Measurements from ENCODE around the gene CLDN5.
"Not testable (repeated sequence)": the region's sequence is repeated elsewhere in the genome, so short reads cannot be mapped to it uniquely, and the experiment has no call there.

Gene CLDN5

DNA sequence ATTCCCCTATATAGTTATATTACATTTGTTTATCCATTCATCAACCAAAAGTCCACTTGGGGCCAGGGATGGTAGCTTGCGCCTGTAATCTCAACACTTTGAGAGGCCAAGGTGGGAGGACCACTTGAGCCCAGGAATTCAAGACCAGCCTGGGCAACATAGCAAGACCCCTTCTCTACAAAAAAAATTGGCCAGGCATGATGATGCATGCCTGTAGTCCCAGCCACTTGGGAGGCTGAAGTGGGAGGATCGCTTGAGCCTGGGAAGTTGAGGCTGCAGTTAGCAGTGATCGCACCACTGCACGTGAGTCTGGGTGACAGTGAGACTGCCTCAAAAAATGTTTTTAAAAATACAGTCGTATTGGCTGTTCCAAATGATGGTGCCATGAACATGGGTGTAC lies 24.2 kb upstream of the CLDN5 start:
- DNase-seq (ENCODE audit: low spot score), result not testable (repeated sequence)

DNA sequence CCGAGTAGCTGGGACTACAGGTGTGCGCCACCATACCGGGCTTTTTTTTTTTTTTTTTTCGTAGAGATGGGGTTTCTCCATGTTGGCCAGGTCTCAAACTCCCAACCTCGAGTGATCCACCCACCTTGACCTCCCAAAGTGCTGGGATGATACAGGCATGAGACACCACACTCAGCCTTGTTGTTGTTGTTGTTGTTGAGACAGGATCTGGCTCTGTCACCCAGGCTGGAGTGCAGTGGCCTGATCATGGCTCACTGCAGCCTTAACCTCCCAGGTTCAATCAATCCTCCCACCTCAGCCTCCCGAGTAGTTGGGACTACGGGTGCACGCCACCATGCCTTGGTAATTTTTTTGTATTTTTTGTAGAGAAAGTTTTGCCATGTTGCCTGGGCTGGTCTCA lies 23.4 kb upstream of the CLDN5 start:
- DNase-seq (ENCODE audit: low spot score), result no peak

DNA sequence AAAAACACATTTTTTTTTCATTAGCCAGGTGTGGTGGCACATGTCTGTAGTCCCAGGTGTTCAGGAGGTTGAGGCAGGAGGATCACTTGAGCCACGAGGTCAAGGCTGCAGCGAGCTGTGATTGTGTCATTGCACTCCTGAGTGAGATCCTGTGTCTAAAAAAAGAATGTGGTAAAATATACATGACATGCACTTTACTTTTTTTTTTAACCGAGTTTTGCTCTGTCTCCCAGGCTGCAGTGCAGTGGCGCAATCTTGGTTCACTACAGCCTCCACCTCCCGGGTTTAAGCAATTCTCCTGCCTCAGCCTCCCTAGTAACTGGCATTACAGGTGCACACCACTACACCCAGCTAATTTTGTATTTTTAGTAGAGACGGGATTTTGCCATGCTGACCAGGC lies 22.5 kb upstream of the CLDN5 start:
- no peak for DNase-seq (ENCODE audit: low spot score)

DNA sequence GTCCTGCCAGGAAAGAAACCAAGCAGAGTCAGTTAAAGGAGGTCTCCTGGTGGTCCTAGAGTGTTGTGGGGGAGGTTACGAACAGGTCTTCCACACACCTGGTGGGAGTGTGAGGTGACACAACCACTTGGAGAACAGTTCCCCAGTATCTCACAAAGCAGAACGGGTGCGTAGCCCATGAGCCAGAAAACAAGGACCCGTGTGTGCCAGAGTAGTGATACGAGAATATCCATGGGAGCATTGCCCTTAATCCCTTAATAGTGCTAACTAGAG lies 21.7 kb upstream of the CLDN5 start:
- no peak for DNase-seq (ENCODE audit: low spot score)

DNA sequence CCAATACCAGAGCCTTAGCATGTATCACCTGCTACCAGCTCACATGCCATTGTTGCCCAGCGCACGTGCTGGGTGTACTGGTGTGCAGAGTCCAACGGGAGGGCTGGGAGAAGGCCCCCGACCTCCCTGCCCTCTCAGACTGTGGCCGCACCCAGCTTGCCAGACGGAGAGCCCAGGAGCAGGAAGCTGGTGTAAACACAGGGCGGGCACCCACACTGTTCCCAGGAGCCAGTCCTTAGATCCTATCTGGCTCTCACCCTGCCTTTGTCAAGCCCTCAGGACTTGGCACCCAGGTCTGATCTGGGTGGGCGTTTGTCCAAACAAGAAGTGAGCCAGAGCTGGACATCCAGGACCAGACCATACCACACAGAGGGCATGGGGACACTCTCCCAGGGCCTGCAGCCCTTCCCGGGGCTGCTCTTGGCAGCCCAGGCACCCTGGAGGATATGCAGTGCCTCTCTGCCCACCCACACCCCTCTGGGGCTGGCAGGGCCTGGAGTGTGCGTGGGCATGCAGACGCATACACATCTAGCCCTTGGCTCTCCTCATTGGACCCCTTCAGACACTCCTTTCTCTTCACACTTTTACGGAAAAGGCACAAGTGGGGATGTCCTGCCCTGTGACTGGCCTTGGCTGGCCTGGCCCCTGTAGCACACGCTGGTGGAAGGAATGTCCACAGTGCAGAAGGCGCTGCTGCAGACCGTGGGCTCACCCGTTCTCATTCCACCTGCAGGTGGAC lies 19.9 kb upstream of the CLDN5 start:
- no peak for DNase-seq (ENCODE audit: low spot score)

DNA sequence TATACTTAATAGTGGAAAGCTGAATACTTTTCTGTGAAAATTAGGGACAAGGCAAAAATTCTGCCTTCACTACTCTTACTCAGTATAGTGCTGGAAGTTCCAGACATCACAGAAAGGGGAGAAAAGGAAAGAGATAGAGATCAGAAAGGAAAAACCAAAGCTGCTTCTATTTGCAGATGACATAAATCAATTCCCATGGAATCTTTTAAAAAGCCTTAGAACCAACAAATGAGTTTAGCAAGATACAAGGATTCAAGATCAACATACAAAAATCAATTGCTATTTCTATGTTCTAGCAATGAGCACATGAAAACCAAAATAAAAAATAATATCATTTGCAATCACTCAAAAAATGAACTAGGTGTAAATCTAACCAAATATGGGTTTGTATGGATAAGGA lies 16.2 kb upstream of the CLDN5 start:
- no peak for DNase-seq (ENCODE audit: low spot score)

DNA sequence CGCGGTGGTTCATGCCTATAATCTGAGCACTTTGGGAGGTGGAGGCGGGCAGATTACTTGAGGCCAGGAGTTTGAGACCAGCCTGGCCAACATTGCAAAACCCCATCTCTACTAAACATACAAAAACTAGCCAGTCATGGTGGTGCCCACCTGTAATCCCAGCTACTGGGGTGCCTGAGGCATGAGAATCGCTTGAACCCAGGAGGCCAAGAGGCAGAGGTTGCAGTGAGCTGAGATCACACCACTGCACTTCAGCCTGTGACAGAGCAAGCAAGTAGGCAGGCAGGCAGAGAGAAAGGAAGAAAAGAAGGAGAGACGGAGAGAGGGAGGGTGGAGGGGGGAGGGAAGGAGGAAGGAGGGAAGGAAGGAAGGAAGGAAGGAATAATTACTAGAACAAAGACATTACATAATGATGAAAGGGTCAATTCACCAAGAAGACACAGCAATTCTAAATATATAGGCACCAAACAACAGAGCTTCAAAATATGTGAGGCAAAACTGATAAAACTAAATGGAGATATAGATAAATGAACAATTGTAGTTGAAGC lies 13.8 kb upstream of the CLDN5 start:
- DNase-seq (ENCODE audit: low spot score), result no peak

DNA sequence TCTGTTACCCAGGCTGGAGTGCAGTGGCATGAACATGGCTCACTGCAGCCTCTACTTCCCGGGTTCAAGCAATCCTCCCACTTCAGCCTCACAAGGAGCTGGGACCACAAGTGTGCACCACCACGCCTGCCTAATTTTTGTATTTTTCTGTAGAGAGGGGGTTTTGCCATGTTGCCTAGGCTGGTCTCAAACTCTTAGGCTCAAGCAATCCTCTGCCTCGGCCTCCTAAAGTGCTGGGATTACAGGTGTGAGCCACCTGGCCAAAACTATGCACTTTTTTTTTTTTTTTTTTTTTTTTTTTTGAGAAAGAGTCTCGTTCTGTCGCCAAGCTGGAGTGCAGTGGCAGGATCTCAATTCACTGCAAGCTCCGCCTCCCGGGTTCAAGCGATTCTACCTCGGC lies 12.4 kb upstream of the CLDN5 start:
- no peak for DNase-seq (ENCODE audit: low spot score)

DNA sequence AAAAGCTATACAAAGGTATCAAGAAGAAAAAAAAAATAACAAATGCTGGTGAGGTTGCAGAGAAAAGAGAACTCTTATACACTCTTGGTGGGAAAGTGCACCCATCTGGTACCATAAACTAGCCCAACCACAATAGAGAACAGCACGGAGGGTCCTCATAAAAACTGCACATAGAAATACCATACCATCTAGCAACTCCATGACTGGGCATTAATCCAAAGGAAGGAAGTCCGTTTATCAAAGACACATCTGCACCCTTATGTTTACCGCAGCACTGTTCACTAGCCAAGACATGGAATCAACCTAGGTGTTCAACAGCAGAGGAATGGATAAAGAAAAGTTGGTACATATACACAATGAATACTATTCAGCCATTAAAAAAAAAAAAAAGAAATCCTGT lies 10.8 kb upstream of the CLDN5 start:
- no peak for DNase-seq (ENCODE audit: low spot score)

DNA sequence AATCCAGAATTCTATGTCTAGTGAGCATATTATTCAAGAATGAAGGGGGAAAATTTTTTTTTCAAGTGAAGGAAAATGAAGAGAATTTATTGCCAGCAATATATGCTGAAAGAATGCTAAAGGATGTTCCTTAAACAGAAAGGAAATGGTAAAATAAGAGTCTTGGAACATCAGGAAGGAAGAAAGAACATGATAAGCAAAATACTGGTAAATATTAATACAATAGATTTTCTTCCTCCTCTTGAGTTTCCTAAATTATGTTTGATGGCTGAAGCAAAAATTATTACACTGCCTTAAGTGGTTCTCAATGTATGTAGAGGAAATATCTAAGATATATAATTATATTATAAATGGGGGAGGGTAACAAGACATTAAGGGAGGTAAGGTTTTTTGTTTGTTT lies 9.6 kb upstream of the CLDN5 start:
- no peak for DNase-seq (ENCODE audit: low spot score)

DNA sequence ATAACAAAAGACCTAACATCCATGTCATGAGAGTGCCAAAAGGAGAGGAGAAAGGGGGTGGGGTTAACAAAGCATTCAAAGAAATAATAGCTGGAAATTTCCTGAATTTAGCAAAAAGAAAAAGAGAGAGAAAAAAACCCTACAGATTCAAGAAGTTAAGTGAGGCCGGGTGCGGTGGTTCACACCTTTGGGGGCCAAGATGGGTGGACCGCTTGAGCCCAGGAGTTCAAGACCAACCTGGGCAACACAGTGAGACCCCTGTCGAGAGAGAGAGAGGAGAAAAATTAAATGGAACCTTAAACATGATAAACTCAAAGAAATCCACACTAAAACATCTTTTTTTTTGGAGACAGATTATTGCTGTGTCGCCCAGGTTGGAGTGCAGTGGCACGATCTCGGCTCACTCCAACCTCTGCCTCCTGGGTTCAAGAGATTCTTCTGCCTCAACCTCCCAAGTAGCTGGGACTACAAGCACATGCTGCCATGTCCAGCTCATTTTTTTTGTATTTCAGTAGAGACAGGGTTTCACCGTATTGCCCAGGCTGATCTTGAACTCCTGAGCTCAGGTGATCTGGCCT lies 8.9 kb upstream of the CLDN5 start:
- DNase-seq (ENCODE audit: low spot score), result no peak

DNA sequence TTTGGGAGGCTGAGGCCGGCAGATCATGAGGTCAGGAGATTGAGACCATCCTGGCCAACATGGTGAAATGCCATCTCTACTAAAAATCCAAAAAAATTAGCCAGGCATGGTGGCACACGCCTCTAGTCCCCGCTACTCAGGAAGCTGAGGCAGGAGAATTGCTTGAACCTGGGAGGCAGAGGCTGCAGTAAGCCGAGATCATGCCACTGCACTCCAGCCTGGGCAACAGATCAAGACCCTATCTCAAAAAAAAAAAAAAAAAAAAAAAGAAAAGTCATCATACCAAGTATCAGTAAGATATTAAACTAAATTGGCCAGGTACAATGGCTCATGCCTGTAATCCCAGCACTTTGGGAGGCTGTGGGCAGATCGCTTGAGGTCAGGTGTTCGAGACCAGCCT lies 7.1 kb upstream of the CLDN5 start:
- not testable (repeated sequence) for DNase-seq (ENCODE audit: low spot score)

DNA sequence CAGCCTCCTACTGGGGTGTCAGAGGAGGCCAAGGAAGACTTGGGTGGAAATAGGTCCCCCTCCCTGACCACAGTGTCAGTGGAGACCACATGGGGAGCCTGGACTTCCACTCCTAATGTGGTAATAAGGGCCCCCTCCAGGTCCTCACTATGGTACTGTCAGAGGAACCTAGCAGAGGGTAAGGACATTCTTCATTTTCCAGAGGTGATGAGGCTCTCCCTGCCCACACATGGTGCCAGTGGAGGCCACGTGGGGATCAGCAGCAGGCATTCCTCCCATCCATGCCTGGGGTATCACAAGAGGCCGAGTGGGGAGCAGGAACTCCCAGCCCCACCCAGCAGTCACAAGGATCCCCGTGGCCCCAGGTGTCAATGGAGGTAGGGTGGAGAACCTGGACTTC lies 6.5 kb upstream of the CLDN5 start:
- DNase-seq (ENCODE audit: low spot score), result no peak

DNA sequence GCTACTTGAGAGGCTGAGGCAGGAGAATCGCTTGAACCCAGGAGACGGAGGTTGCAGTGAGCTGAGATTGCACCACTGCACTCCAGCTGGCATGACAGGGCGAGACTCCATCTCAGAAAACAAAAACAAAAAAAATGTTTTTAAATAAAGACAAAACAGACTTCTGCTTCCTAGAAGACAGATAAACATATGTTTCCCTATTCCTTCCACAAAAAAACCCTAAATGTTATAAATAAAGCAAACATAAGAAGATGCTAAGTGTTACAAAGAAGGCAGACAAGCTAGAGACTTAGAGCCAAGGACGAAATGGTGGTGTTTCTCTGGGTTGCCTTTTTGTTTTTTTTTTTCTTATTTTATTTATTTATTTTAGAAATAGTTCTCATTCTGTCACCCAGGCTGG lies 5.6 kb upstream of the CLDN5 start:
- no peak for DNase-seq (ENCODE audit: low spot score)

DNA sequence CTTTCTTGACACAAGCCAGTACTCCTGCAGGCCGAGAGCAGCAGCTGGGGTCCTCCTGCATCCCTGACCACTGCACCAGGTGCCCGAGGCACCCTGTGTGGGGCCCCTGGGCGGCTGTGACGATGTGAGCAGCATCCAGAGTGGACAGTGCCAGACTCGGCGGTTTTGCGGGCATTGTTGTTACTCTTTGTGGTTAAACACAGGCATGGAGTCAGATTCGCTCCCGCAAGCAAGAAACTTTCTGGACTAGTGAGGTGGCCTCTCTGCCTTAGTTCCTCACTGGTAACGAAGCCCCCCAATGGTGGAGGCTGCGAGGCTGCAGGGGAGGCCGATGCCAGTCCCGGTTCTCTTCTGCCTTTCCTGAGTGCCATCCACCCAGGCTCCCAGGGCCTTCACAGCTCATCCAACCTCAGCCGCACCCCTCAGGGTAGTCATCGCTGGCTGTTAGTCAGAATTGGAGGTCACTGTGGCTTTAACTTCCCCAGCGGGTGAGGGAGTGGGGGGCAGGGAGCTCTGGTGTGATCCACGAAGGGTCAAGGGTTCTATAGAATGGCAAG lies 3.7 kb upstream of the CLDN5 start:
- no peak for DNase-seq (ENCODE audit: low spot score)

DNA sequence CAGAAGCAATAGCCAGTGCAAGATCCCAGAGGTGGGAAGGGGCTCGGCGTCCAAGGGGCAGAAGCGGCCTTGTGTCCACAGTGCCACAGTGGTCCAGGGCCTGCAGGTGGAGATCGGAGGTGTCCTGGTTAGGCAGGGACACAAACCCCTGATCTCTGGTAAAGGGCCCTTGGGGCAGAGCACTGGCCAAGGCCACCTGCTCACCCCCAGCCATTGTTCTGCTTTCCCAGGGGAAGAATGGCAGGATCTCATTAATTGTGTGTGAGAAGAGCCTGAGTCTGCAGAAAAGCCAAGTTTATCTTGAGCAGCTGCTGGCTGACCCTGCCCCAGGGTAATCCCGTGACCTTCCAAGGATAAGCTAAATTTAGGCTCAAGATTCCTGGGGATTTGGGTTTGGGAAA lies 3.1 kb upstream of the CLDN5 start:
- no peak for DNase-seq (ENCODE audit: low spot score)

DNA sequence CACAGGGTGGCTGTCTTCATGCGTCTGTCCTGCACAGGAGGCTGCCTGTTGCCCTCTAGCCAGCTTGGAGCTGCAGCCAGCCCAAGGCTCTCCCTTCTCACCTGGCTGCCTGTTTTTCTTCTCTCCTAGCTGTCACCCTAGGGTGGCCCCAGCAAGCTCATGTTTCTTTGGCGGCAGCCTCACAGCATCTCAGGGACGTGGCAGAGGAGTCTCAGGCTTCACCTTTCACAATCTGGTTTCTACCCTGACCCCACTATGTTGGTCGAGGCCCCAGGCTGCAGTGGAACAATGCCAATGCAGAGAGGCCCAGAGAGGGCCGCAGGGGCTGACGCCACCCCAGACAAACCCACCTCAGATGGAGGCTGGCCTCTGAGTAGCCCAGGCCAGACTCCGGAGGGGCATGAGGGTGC lies 2.5 kb upstream of the CLDN5 start:
- no peak for DNase-seq (ENCODE audit: low spot score)

DNA sequence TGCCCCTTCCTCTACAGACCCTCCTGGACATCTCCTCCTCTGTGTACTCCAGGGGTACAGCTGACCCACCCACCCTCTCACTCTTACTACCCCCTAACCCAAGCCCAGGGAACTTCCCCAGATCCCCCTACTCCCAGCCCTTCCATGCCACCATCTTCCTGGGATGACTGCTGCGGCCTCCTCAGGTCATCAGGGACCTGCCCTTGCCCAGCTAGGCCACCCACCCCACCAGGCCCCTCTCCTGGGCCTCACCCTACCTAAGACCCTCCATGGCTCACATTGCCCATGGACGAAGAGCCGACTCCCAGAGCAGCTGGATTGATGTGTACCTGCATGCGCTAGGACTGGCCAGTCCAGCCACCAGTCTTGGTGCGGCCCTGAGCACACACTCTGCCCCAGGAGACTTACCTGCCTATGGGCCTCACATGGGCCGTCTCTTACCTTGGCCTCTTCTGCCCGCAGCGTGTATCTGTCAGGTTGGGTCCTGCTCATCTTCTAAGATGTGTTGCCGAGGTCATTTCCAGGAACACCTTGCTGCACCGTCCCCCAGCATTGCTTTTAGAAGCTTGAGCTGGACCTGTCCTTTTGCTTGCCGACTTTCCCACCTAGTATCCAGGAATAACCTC lies 2.0 kb upstream of the CLDN5 start:
- DNase-seq (ENCODE audit: low spot score), result no peak

DNA sequence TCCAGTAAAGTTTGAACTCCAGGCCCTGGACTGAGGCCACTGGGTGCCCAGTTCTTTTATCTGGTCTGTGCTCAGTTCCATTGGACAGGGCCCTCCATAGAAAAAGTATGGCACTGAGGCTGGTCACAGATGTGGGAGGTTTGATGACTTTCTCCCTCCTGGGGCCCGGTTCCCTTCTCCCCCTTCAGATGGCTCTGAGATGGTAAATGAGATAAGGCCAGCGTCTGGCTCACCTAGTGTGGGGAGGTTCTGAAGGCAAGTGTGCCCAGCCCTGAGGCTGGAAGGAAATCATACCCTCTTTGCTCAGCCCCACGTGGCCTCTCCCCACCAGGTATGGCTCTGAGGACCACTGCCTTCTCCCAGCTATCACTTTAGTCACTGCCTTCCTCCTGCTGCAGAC lies 1.5 kb upstream of the CLDN5 start:
- no peak for DNase-seq (ENCODE audit: low spot score)

DNA sequence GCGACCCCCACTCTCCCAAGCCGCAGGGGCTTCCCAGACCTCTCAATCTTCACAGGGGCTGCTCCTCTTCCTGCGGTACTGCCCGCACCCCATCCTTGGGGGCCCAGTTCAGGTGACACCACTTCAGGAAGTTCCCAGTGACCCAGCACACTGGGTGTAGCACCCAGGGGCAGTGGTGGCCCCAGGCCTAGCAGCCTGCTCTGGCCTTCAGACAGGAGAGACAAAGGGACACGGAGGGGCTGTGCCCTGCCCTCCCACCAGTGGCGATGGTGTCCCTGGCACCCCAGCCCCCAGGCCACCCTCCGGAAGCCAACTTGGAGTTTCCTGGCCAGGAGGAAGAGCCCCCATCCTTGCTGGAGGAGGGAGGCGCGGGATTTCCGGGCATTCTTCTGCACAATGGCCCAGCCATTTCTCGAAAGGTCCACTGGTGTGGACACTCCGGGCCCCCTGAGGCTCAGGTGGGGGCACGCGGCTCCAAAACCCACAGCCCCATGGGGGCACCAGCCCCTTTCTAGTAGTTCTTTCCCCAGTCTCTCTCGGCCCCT lies 978 bp upstream of the CLDN5 start:
- no peak for DNase-seq (ENCODE audit: low spot score)

DNA sequence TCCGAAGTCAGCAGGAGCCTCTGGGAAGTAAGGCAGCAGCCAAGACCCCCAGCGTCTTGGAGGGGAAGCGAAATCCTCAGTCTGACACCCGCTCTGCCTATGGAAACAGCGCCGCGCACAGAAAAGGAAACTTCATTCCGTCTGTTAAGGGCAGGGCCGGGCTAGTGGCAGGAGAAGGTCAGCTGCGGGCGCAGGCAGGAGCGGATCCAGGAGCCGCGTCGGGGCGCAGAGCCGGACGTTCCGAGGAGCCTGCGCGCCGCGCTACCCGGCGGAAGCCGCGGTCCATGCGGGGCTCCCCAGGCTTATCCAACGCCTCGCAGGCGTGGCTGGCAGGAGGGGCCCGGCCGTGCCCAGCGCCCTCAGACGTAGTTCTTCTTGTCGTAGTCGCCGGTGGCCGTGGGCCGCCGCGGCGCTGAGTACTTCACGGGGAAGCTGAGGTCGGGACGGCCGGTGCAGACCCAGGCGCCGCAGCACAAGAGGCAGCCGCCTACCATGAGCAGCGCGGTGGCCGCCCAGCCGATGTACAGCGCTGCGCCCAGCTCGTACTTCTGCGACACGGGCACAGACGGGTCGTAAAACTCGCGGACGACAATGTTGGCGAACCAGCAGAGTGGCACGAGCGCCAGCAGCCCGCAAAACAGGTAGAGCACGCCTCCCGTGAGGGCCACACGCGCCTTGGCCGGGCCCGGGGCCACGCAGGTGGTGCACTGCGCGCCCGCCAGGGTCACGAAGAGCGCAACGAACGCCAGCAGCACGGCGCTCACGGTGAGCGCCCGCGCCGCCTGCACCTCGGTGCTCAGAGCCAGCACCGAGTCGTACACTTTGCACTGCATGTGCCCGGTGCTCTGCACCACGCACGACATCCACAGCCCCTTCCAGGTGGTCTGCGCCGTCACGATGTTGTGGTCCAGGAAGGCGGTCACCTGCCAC lies 705 bp downstream of the CLDN5 start:
- no peak for DNase-seq (ENCODE audit: low spot score)

DNA sequence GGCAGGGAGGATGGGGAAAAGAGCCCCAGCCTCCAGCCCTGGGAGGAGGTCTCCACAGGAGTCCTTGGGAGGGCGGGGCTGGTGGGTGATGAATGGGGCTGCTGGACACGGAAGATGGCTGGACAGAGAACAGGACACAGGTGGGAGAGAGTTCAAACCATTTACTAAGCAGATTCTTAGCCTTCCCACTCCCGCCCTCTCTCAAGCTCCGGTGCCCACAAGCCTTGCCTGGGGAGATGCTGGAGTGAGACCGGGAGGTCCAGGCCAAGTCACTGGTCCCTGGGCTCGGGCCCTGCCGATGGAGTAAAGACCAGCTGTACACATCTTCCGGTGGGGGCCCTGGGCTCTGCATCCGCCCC lies 1.4 kb downstream of the CLDN5 start:
- DNase-seq (ENCODE audit: low spot score), result no peak
